HG02798 (cell line): ENCODE data around the gene KCNQ5.
"Not testable (repeated sequence)": the region's sequence is repeated elsewhere in the genome, so short reads cannot be mapped to it uniquely, and the experiment has no call there.

Experiments used
- ATAC-seq: cut with Tn5 transposase; IDR thresholded peaks from one replicate; pipeline ENCODE4 v1.9.1; 2021; ENCODE audit warnings: mild to moderate bottlenecking; ENCODE audit not compliant: unreplicated experiment, poor library complexity

KCNQ5 gene

DNA sequence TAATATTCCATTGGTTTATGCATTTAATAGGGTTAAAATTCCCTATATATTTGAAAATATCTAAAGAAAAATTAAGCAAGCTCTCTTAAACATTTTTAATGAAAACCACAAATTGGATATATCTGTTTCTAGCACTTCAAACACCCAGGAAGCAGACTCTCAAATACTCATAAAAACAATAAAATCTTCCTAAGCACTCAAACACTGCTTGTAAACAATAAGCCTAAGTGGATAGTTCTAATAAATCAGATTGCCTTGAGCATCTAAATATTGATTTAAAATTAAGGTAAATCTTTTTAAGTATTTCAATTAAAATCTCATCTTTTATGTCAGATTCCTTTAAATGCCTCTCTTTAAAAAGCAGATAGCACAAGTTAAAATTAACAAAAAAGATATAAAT lies 254.4 kb downstream of the KCNQ5 start:
- no peak for ATAC-seq

GRCh38 chr6:72886170-72886569 lies 264.3 kb downstream of the KCNQ5 start:
- ATAC-seq = no peak

DNA sequence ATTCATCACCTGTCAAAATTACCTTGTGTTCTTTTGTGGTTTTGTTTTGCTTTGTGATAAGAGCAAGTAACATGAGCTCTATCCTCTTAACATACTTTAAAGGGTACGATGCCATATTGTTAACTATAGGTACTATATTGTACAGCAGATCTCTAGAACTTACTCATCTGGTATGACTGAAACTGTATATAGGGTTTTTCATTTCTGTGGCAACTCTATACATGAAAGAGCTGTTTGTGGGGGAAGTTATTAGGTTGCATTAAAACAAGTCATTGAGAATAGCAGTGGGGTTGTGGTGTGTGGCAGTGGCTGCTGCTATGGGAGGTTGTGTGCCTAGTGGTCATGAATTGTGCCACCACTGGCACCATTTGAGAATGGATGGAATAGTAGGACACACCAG lies 268.4 kb downstream of the KCNQ5 start:
- ATAC-seq = no peak

- no peak for ATAC-seq
These were observed 268.8 kb downstream of the KCNQ5 start for GRCh38 chr6:72890671-72891070.

GRCh38 chr6:72892901-72893300 lies 271.0 kb downstream of the KCNQ5 start:
- ATAC-seq = no peak

DNA sequence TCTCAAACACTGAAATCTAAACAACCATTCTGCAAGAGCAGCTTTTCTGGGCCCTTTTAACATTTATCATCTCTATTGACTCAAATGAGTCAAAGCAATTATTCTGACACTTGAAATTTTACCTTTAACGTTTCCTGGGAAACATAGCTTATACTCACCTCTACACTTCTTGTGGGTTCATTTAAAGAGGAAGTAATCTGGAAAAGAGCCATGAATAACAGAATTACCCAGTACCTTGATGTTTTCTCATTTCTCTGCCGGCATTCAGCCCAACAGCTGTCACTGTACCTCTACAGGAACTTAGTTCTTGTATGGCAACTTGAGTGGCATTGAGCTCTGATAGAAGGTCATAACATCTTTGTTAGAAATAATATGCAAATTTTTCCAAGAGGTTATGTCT lies 272.2 kb downstream of the KCNQ5 start:
- ATAC-seq = no peak

DNA sequence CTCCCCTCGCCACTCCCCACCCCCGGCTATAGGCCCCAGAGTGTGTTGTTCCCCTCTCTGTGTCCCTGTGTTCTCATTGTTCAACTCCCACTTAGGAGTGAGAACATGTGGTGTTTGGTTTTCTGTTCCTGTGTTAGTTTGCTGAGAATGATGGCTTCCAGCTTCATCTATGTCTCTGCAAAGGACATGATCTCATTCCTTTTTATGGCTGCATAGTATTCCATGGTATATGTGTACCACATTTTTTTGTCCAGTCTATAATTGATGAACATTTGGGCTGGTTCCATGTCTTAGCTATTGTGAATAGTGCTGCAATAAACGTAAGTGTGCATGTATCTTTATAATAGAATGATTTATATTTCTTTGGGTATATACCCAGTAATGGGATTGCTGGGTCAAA lies 276.4 kb downstream of the KCNQ5 start:
- not testable (repeated sequence) for ATAC-seq

GRCh38 chr6:72905705-72906478 lies 284.0 kb downstream of the KCNQ5 start:
- ATAC-seq = no peak

GRCh38 chr6:72911463-72912155 lies 289.7 kb downstream of the KCNQ5 start:
- no peak for ATAC-seq

DNA sequence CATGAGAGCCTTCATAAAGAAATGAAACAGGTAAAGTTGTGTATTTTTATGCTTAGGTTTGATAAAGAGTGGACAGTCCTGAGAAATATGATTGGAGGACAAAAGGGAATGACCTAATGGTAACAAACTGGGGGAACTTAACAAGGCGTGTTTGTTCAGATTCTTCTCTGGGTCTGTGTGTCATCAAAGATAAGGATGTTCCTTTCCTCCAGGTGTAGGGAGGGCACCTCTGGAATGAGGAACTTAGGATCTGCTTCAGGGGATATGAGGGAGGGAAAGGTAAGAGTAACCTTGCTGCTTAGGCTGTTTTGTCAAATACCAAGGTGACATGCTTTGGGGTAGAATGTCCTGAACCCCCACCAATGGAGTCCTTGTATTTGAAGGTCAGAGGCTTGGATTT lies 291.9 kb downstream of the KCNQ5 start:
- ATAC-seq = no peak

- no peak for ATAC-seq
These were observed 294.4 kb downstream of the KCNQ5 start for GRCh38 chr6:72916298-72916697.

GRCh38 chr6:72916906-72917305 lies 295.0 kb downstream of the KCNQ5 start:
- ATAC-seq = no peak

DNA sequence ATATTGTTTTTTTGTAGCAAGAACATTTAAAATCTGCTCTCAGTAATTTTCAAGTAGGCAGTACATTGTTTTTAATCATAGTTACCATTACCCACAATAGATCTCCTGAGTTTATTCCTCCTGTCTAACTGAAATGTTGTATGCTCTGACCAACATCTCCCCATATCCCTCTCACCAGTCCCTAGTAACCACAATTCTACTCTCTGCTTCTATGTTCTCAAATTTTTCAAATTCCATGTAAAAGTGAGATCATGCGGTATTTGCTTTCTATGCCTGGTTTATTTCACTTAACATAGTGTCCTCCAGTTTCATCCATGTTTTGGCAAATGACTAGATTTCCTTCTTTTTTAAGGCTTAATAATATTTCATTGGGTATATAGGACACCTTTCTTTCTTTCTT lies 300.5 kb downstream of the KCNQ5 start:
- ATAC-seq = no peak

GRCh38 chr6:72925136-72925535 lies 303.3 kb downstream of the KCNQ5 start:
- no peak for ATAC-seq

- no peak for ATAC-seq
These were observed 308.8 kb downstream of the KCNQ5 start for GRCh38 chr6:72930556-72931132.

- no peak for ATAC-seq
These were observed 309.5 kb downstream of the KCNQ5 start for GRCh38 chr6:72931325-72931887.

DNA sequence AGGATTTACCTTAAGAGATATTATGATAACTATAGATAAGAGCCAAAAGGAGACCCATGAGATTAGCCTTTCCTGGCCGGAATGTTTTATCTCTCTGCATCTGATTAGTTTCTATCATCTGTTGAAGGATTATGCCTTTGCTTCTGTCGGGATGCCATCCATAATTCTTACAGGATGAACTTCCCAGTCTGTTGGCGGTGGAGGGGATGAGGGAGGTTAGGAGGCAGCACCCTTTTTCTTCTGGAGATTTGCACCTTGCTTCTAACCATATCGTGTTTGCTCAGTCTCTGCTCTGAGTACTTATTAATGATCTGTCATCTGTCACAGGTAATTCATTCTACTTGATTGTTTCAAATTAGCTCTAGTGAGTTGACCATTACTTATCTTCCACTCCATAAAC lies 311.4 kb downstream of the KCNQ5 start:
- no peak for ATAC-seq

GRCh38 chr6:72936766-72937559 lies 315.1 kb downstream of the KCNQ5 start:
- ATAC-seq = no peak

- ATAC-seq = no peak
These were observed 316.2 kb downstream of the KCNQ5 start for GRCh38 chr6:72938104-72938503.

- ATAC-seq = no peak
These were observed 317.1 kb downstream of the KCNQ5 start for GRCh38 chr6:72939004-72939403.
